LNCaP clone FGC (cell line): ENCODE measurements around the gene BBX.
"Not testable (repeated sequence)": the region's sequence is repeated elsewhere in the genome, so short reads cannot be mapped to it uniquely, and the experiment has no call there.

Experiments used
- DNase-seq: peaks from one replicate; pipeline ENCODE4 v3.0.0-alpha.2; 2011; ENCODE audit warnings: low read depth
- H3K4me3 ChIP-seq: 2 replicates; pipeline ENCODE4 v1.5.1; 2011; ENCODE audit warnings: mild to moderate bottlenecking, low read depth, low read length, control low read depth
- CTCF ChIP-seq: IDR thresholded peaks from 2 replicates; pipeline ENCODE4 v1.5.1; 2012; ENCODE audit warnings: mild to moderate bottlenecking; ENCODE audit not compliant: control insufficient read depth, insufficient read depth; ENCODE audit errors: extremely low read depth

The BBX gene

DNA sequence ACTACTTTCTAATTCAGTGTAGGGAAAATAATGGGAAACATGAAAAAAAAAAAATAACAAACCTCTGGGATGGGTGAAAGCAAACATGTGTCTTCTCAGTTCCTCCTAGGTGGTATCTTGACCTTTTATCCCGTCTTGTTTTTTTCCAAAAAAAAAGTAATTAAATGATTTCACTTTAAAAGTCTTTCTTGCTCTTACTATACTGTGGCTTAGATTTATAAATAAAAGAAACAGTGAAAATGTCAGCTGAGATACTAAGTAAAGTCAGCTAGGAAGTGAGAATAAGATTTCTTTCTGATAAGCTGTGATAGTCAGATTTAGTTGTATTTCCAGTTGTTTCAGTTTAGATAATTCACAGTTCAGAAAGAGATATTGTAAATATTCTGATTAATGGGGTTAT is 37.4 kb downstream of the BBX start:
- no peak for DNase-seq
- TF ChIP-seq CTCF: no peak
- H3K4me3 ChIP-seq: no peak overlapping the region

DNA sequence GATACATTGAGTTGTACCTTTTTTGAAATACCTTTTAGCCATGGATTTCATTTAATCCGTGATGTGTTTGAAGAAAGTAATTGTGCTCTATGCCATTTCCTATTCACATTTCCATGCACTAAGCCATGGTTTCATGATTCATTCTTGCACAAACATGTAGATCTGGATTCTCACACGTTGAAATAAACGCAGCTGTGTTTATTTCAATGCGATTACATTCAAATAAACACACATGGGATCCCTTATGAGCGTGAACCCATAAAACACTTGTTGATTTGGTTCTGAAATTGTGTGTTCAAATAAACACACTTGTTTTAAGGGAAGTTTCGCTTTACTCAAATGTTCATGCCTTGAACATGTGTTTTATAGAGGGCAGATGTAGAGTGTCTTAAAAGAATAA is 39.2 kb downstream of the BBX start:
- TF ChIP-seq CTCF: no peak
- H3K4me3 ChIP-seq: no peak overlapping the region
- DNase-seq: no peak

- no peak for DNase-seq
- TF ChIP-seq CTCF: no peak
Observed at GRCh38 chr3:107562969-107563529, 40.3 kb downstream of the BBX start.

DNA sequence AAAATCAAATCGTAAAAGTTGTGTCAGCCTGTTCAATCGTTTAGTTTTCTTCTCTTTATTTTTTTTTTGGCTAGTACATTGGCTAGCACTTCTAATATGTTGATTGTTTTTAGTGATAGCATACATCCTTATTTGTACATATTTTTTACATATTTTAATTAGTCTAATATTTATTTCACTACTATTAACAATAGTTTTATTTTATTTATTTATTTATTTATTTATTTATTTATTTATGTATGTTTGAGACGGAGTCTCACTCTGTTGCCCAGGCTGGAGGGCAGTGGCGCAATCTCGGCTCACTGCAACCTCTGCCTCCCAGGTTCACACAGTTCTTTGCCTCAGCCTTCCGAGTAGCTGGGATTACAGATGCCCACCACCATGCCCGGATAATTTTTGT is 42.5 kb downstream of the BBX start:
- not testable (repeated sequence) for DNase-seq

More at GRCh38 chr3:107562969-107563529, 40.3 kb downstream of the BBX start:
- no peak overlapping the region for H3K4me3 ChIP-seq

GRCh38 chr3:107571089-107571488 is 48.3 kb downstream of the BBX start:
- DNase-seq, H3K4me3 ChIP-seq: not testable (repeated sequence)

More for the DNA sequence above, 42.5 kb downstream of the BBX start:
- H3K4me3 ChIP-seq: not testable (repeated sequence)

DNA sequence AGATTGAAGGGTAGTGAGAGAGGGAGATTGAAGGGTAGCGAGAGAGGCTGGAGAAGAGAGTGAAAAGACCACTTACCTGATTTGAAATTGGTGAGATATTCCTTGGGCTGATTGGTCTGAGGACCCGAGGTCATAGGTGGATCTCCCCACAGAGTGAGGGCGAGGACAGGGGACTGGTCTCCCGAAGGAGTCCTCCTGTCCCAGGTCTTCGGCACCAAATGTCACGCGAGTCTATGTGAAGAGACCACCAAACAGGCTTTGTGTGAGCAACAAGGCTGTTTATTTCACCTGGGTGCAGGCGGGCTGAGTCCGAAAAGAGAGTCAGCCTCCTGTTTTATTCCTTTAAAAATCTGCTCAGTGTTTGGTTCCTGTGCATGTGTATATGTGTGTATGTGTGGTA is 48.7 kb downstream of the BBX start:
- DNase-seq, H3K4me3 ChIP-seq: not testable (repeated sequence)

DNA sequence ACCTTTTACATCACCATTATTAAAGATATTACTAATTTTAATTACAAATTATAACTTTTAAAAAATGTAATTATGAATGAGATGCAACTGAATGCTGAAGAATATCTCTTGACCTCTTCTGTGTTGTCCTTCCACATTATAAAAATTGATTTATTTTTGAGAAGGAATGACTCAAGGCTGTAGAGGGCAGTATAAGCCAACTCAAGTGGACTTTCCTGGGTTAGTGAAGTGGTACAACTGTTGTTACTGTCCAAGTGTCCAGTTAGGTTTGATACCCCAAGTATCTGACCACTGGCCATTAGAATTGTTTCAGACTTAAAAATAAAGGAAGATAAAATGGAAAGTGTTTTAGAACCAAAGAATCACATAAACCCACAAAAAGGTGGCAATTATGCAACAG is 51.9 kb downstream of the BBX start:
- TF ChIP-seq CTCF: peak; percentile 57
- DNase-seq: peak; percentile 14
- no peak overlapping the region for H3K4me3 ChIP-seq

GRCh38 chr3:107578091-107578490 is 55.3 kb downstream of the BBX start:
- H3K4me3 ChIP-seq: no peak overlapping the region
- DNase-seq: no peak
- TF ChIP-seq CTCF: no peak

DNA sequence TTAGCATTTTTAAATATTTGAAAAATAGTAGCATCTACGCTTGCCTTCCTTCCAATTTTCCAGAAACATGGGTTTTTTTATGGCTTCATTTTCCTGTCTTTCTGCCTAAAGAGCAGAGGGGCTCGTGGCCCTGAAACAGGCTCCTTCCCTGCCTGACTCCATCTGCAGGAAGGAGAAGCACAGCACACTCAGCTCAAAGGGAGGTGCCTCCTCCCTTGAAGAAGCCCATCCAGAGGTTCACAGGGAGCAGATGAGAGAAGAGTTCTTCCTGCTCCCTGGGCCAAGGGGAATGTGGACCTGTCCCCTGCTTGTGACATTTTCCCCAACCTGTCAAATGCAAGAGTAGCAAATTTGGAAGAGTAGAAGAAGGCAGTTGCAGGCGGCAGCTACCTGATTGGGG is 55.8 kb downstream of the BBX start:
- DNase-seq: no peak
- H3K4me3 ChIP-seq: no peak overlapping the region
- no peak for TF ChIP-seq CTCF
